HEK293T (cell line): ENCODE measurements around the gene AHNAK.
"Not testable (repeated sequence)": the region's sequence is repeated elsewhere in the genome, so short reads cannot be mapped to it uniquely, and the experiment has no call there.

Experiments used
- ARNT ChIP-seq: fragments of 450-650 bp; IDR thresholded peaks from 2 replicates; pipeline ENCODE4 v1.6.1; 2017; ENCODE audit warnings: mild to moderate bottlenecking
- BHLHE40 ChIP-seq: fragments of 450-650 bp; IDR thresholded peaks from 2 replicates; pipeline ENCODE4 v1.6.1; 2016; ENCODE audit warnings: mild to moderate bottlenecking, moderate library complexity, borderline replicate concordance
- CTBP1 ChIP-seq: fragments of 450-650 bp; IDR thresholded peaks from 2 replicates; pipeline ENCODE4 v1.6.1; 2016; ENCODE audit warnings: borderline replicate concordance
- ELF4 ChIP-seq: fragments of 450-650 bp; IDR thresholded peaks from 2 replicates; pipeline ENCODE4 v1.6.1; 2017; ENCODE audit warnings: antibody characterized with exemption
- FOXK2 ChIP-seq: fragments of 450-650 bp; IDR thresholded peaks from 2 replicates; pipeline ENCODE4 v1.6.1; 2016; ENCODE audit warnings: mild to moderate bottlenecking
- HDGF ChIP-seq: fragments of 450-650 bp; IDR thresholded peaks from 2 replicates; pipeline ENCODE4 v1.6.1; 2017; ENCODE audit warnings: antibody characterized with exemption, borderline replicate concordance
- L3MBTL2 ChIP-seq: fragments of 450-650 bp; conservative IDR thresholded peaks from 2 replicates; pipeline ENCODE4 v1.6.1; 2016; ENCODE audit warnings: mild to moderate bottlenecking
- LEF1 ChIP-seq: fragments of 450-650 bp; IDR thresholded peaks from 2 replicates; pipeline ENCODE4 v1.6.1; 2017; ENCODE audit warnings: mild to moderate bottlenecking, borderline replicate concordance
- NFRKB ChIP-seq: fragments of 450-650 bp; IDR thresholded peaks from 2 replicates; pipeline ENCODE4 v1.6.1; 2016; ENCODE audit warnings: mild to moderate bottlenecking, moderate library complexity
- SP1 ChIP-seq: fragments of 450-650 bp; IDR thresholded peaks from 2 replicates; pipeline ENCODE4 v1.6.1; 2017
- SUZ12 ChIP-seq: fragments of 450-650 bp; IDR thresholded peaks from 2 replicates; pipeline ENCODE4 v1.6.1; 2016; ENCODE audit warnings: mild to moderate bottlenecking
- TARDBP ChIP-seq: fragments of 450-650 bp; IDR thresholded peaks from 2 replicates; pipeline ENCODE4 v1.6.1; 2016
- ZNF384 ChIP-seq: fragments of 450-650 bp; IDR thresholded peaks from 2 replicates; pipeline ENCODE4 v1.6.1; 2016

GRCh38 chr11:62570903-62571302 lies 24.3 kb upstream of the AHNAK start:
- not testable (repeated sequence) for TF ChIP-seq SP1, SUZ12, NFRKB, LEF1, TARDBP, BHLHE40, ZNF384, HDGF, CTBP1, FOXK2, ELF4, L3MBTL2, ARNT
